Femur (tissue), 1 donor: ENCODE results near the gene PRR23E.
A peak's percentile ranks its signal among the peaks of the same experiment; 100 is the strongest.

Experiments used
- DNase-seq: peaks from one replicate; pipeline ENCODE4 v3.0.0-alpha.2; 2017

PRR23E gene

GRCh38 chr3:127165694-127166485 is 27.0 kb upstream of the PRR23E start:
- no peak for DNase-seq

GRCh38 chr3:127166501-127167065 is 26.3 kb upstream of the PRR23E start:
- DNase-seq, result no peak

GRCh38 chr3:127167315-127168043 is 25.5 kb upstream of the PRR23E start:
- DNase-seq, result no peak

- peak; percentile 42 for DNase-seq
These were observed 24.7 kb upstream of the PRR23E start for GRCh38 chr3:127168271-127168670.

- DNase-seq, result peak; percentile 56
These were observed 22.1 kb upstream of the PRR23E start for GRCh38 chr3:127170814-127171213.

GRCh38 chr3:127171320-127171719 is 21.6 kb upstream of the PRR23E start:
- no peak for DNase-seq

GRCh38 chr3:127171721-127172120 is 21.2 kb upstream of the PRR23E start:
- no peak for DNase-seq

- no peak for DNase-seq
These were observed 20.7 kb upstream of the PRR23E start for GRCh38 chr3:127172211-127172610.

GRCh38 chr3:127172781-127173515 is 20.0 kb upstream of the PRR23E start:
- peak; percentile 69 for DNase-seq

GRCh38 chr3:127173516-127174166 is 19.3 kb upstream of the PRR23E start:
- no peak for DNase-seq

- no peak for DNase-seq
These were observed 18.6 kb upstream of the PRR23E start for GRCh38 chr3:127174284-127174683.

GRCh38 chr3:127174715-127175140 is 18.2 kb upstream of the PRR23E start:
- DNase-seq, result no peak

GRCh38 chr3:127175272-127175671 is 17.7 kb upstream of the PRR23E start:
- DNase-seq, result no peak

- DNase-seq, result no peak
These were observed 15.7 kb upstream of the PRR23E start for GRCh38 chr3:127177226-127177625.

GRCh38 chr3:127180859-127181258 is 12.1 kb upstream of the PRR23E start:
- DNase-seq, result no peak

- DNase-seq, result no peak
These were observed 10.5 kb upstream of the PRR23E start for GRCh38 chr3:127182431-127182830.

- DNase-seq, result no peak
These were observed 9.8 kb upstream of the PRR23E start for GRCh38 chr3:127182848-127183714.

GRCh38 chr3:127183931-127184869 is 8.7 kb upstream of the PRR23E start:
- no peak for DNase-seq

GRCh38 chr3:127184870-127185216 is 8.1 kb upstream of the PRR23E start:
- no peak for DNase-seq

- DNase-seq, result no peak
These were observed 7.7 kb upstream of the PRR23E start for GRCh38 chr3:127185268-127185667.
